ENCODE data around the gene CDKAL1.
"Not testable (repeated sequence)": the region's sequence is repeated elsewhere in the genome, so short reads cannot be mapped to it uniquely, and the experiment has no call there.

The CDKAL1 gene

GRCh38 chr6:20541382-20541781, 7.1 kb downstream of the CDKAL1 start:
- POLR2A ChIA-PET: no interaction called here
- no peak for DNase-seq (ENCODE audit: extremely low spot score)
- TF ChIP-seq SUZ12 (IDR thresholded peaks at IDR 0.05): no peak
- TF ChIP-seq TARDBP (IDR thresholded peaks at IDR 0.05): no peak
- TF ChIP-seq L3MBTL2 (conservative IDR thresholded peaks at IDR 0.05): no peak
- TF ChIP-seq NFRKB (IDR thresholded peaks at IDR 0.05): no peak
- TF ChIP-seq CTBP1 (IDR thresholded peaks at IDR 0.05; ENCODE audit: borderline replicate concordance): no peak
- TF ChIP-seq FOXA1 (IDR thresholded peaks at IDR 0.05): no peak
- TF ChIP-seq ZNF384 (IDR thresholded peaks at IDR 0.05): no peak
- TF ChIP-seq, protein P1, sequence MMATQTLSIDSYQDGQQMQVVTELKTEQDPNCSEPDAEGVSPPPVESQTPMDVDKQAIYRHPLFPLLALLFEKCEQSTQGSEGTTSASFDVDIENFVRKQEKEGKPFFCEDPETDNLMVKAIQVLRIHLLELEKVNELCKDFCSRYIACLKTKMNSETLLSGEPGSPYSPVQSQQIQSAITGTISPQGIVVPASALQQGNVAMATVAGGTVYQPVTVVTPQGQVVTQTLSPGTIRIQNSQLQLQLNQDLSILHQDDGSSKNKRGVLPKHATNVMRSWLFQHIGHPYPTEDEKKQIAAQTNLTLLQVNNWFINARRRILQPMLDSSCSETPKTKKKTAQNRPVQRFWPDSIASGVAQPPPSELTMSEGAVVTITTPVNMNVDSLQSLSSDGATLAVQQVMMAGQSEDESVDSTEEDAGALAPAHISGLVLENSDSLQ (IDR thresholded peaks at IDR 0.05): no peak
- TF ChIP-seq HDGF (IDR thresholded peaks at IDR 0.05; ENCODE audit: borderline replicate concordance): no peak
- TF ChIP-seq BHLHE40 (IDR thresholded peaks at IDR 0.05; ENCODE audit: borderline replicate concordance): no peak
- TF ChIP-seq SP1 (IDR thresholded peaks at IDR 0.05): no peak
- TF ChIP-seq FOXK2 (IDR thresholded peaks at IDR 0.05): no peak
- no peak for TF ChIP-seq ARNT (IDR thresholded peaks at IDR 0.05)
- no peak for TF ChIP-seq ELF4 (IDR thresholded peaks at IDR 0.05)
- no peak for TF ChIP-seq LEF1 (IDR thresholded peaks at IDR 0.05; ENCODE audit: borderline replicate concordance)
- CTCF ChIA-PET: no interaction called here

GRCh38 chr6:20542927-20543602, 8.8 kb downstream of the CDKAL1 start:
- POLR2A ChIA-PET: no interaction called here
- CTCF ChIA-PET: interaction anchor here (0.5 kb wide), 1 partner anchor 786 kb away, joined by 3 read pairs; no protein-coding TSS in a partner anchor
- TF ChIP-seq, protein P1 (IDR thresholded peaks at IDR 0.05): no peak
- TF ChIP-seq BHLHE40 (IDR thresholded peaks at IDR 0.05; ENCODE audit: borderline replicate concordance) (no peak), L3MBTL2 (conservative IDR thresholded peaks at IDR 0.05) (no peak)
- no peak for DNase-seq (ENCODE audit: extremely low spot score)

GRCh38 chr6:20548264-20548663, 14.0 kb downstream of the CDKAL1 start:
- DNase-seq (ENCODE audit: extremely low spot score): no peak
- ChIA-PET CTCF (no interaction called here), POLR2A (no interaction called here)
- no peak for TF ChIP-seq ELF4 (IDR thresholded peaks at IDR 0.05)
- no peak for TF ChIP-seq BHLHE40 (IDR thresholded peaks at IDR 0.05; ENCODE audit: borderline replicate concordance)
- TF ChIP-seq L3MBTL2 (conservative IDR thresholded peaks at IDR 0.05): no peak
- TF ChIP-seq SP1 (IDR thresholded peaks at IDR 0.05): no peak
- no peak for TF ChIP-seq LEF1 (IDR thresholded peaks at IDR 0.05; ENCODE audit: borderline replicate concordance)
- TF ChIP-seq FOXA1 (IDR thresholded peaks at IDR 0.05): no peak
- no peak for TF ChIP-seq TARDBP (IDR thresholded peaks at IDR 0.05)
- TF ChIP-seq CTBP1 (IDR thresholded peaks at IDR 0.05; ENCODE audit: borderline replicate concordance): no peak
- no peak for TF ChIP-seq SUZ12 (IDR thresholded peaks at IDR 0.05)
- TF ChIP-seq ARNT (IDR thresholded peaks at IDR 0.05): no peak

- POLR2A ChIA-PET; DNase-seq (ENCODE audit: extremely low spot score); CTCF ChIA-PET: not testable (repeated sequence)
Observed at GRCh38 chr6:20549398-20549797, 15.1 kb downstream of the CDKAL1 start.

- no peak for DNase-seq (ENCODE audit: extremely low spot score)
- no peak for TF ChIP-seq L3MBTL2 (conservative IDR thresholded peaks at IDR 0.05)
- TF ChIP-seq FOXA1 (IDR thresholded peaks at IDR 0.05): no peak
- TF ChIP-seq FOXM1 (IDR thresholded peaks at IDR 0.05; ENCODE audit: borderline replicate concordance): no peak
- no peak for TF ChIP-seq HDGF (IDR thresholded peaks at IDR 0.05; ENCODE audit: borderline replicate concordance)
- TF ChIP-seq CTBP1 (IDR thresholded peaks at IDR 0.05; ENCODE audit: borderline replicate concordance): no peak
- TF ChIP-seq TARDBP (IDR thresholded peaks at IDR 0.05): no peak
- ChIA-PET POLR2A (no interaction called here), CTCF (interaction anchor here (0.6 kb wide), 1 partner anchor 764 kb away, joined by 3 read pairs; no protein-coding TSS in a partner anchor)
Observed at GRCh38 chr6:20554326-20554725, 20.1 kb downstream of the CDKAL1 start.

DNA sequence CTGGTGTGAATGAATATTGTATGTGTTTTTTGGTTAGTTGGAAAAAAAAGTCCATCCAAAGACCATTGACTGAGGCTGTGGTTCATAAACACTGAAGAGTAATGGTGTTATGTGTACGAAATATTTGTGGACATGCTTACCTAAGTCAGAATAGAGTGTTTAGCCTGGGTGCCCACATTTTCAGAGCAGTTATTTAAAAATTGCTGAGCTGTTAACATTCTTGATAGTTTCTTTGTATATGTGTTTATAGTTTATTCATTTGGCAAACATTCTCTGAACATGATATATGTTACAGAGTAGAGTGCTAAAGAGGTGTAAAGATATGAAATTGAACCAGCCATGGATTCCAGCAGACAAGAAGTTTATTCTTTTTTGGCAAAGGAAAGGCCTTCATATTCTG, 20.6 kb downstream of the CDKAL1 start:
- no peak for TF ChIP-seq FOXA1 (IDR thresholded peaks at IDR 0.05)
- TF ChIP-seq TARDBP (IDR thresholded peaks at IDR 0.05): no peak
- TF ChIP-seq BHLHE40 (IDR thresholded peaks at IDR 0.05; ENCODE audit: borderline replicate concordance): no peak
- TF ChIP-seq, protein P1 (IDR thresholded peaks at IDR 0.05): no peak
- no peak for TF ChIP-seq NFRKB (IDR thresholded peaks at IDR 0.05)
- no peak for TF ChIP-seq SP1 (IDR thresholded peaks at IDR 0.05)
- DNase-seq (ENCODE audit: extremely low spot score): no peak
- ChIA-PET POLR2A (no interaction called here), CTCF (interaction anchor here (0.6 to 1.2 kb wide), 2 partner anchors 9 to 763 kb away, joined by 3 read pairs; no protein-coding TSS in a partner anchor)

- ChIA-PET CTCF (no interaction called here), POLR2A (interaction anchor here (0.9 kb wide), 1 partner anchor 26 kb away, joined by 3 read pairs; the partner anchor contains the start of gene CDKAL1)
- no peak for DNase-seq (ENCODE audit: extremely low spot score)
- TF ChIP-seq TARDBP (IDR thresholded peaks at IDR 0.05): no peak
- no peak for TF ChIP-seq NFRKB (IDR thresholded peaks at IDR 0.05)
- no peak for TF ChIP-seq FOXK2 (IDR thresholded peaks at IDR 0.05)
- TF ChIP-seq FOXA1 (IDR thresholded peaks at IDR 0.05): no peak
- no peak for TF ChIP-seq FOXM1 (IDR thresholded peaks at IDR 0.05; ENCODE audit: borderline replicate concordance)
- no peak for TF ChIP-seq ARNT (IDR thresholded peaks at IDR 0.05)
- no peak for TF ChIP-seq ZNF384 (IDR thresholded peaks at IDR 0.05)
- TF ChIP-seq ELF4 (IDR thresholded peaks at IDR 0.05): no peak
- no peak for TF ChIP-seq LEF1 (IDR thresholded peaks at IDR 0.05; ENCODE audit: borderline replicate concordance)
- TF ChIP-seq, protein P1 (IDR thresholded peaks at IDR 0.05): no peak
- TF ChIP-seq CTBP1 (IDR thresholded peaks at IDR 0.05; ENCODE audit: borderline replicate concordance): no peak
- no peak for TF ChIP-seq L3MBTL2 (conservative IDR thresholded peaks at IDR 0.05)
- TF ChIP-seq SP1 (IDR thresholded peaks at IDR 0.05): no peak
- TF ChIP-seq BHLHE40 (IDR thresholded peaks at IDR 0.05; ENCODE audit: borderline replicate concordance): no peak
Observed at GRCh38 chr6:20559924-20560551, 25.8 kb downstream of the CDKAL1 start.
